HCT116 (cell line): ENCODE results near the gene MEGF6. TPM values are rescaled to one million over a fixed set of nuclear protein-coding genes. Genes with fewer than 3 reads are reported as not detected.

Source experiments
- ATAC-seq: fragments of 200-7000 bp; cut with Tn5 transposase; 2 replicates; pipeline ENCODE4 v1.9.1; 2020; ENCODE audit warnings: mild to moderate bottlenecking, moderate library complexity
- BruUV-seq: library from RNA; stranded (reverse); fragments of 400-500 nt; replicated peaks from 2 replicates; lab custom pipeline; 2021; lab: Mats Ljungman, UMichigan
- CTCF ChIA-PET: fragments of 300-600 bp; sonication (Branson Sonifier 250); formaldehyde crosslinking; loops from one replicate; lab custom pipeline; 2021; ENCODE audit warnings: antibody characterized with exemption; lab: Charles Lee
- POLR2A ChIA-PET: fragments of 300-600, 350-600 bp; sonication (Branson Sonifier 250); formaldehyde crosslinking; loops from one replicate; lab custom pipeline; 2021; ENCODE audit warnings: antibody characterized with exemption; lab: Charles Lee
- RAD21 ChIA-PET, 2 experiments: fragments of 300-600 bp; sonication (Branson Sonifier 250); formaldehyde crosslinking; loops; one replicate each; lab custom pipeline; 2023; ENCODE audit warnings: low total read pairs in 2 of 2; ENCODE audit not compliant: uncharacterized antibody in 2 of 2, unreplicated experiment in 2 of 2, low non-redundant PET in 1 of 2; lab: Charles Lee
- DNase-seq: peaks from one replicate; pipeline ENCODE4 v3.0.0-alpha.2; 2010; ENCODE audit warnings: low read depth, low spot score
- H2AFZ ChIP-seq: fragments of 200-600 bp; shearing (Covaris generic), sonication (generic); 2 replicates; pipeline ENCODE4 v1.6.1; 2017; ENCODE audit warnings: low read depth, mixed run types, mixed read lengths, antibody characterized with exemption, low read length; ENCODE audit not compliant: poor library complexity, severe bottlenecking
- H3K27ac ChIP-seq: 2 replicates; pipeline ENCODE4 v1.5.1; 2012; ENCODE audit warnings: low read depth, low read length
- H3K27me3 ChIP-seq: fragments of 200-600 bp; sonication (generic); 2 replicates; pipeline ENCODE4 v1.6.1; 2016; ENCODE audit warnings: mixed run types, low read length, mixed read lengths; ENCODE audit not compliant: insufficient read depth
- H3K36me3 ChIP-seq, 2 experiments: fragments of 200-500 bp in 1 of 2; fragments of 200-600 bp in 1 of 2; sonication (Bioruptor generic) in 1 of 2; sonication (generic) in 1 of 2; 2 replicates each; pipeline versions ENCODE4 v1.5.1 to v1.6.1; 2014 to 2016; ENCODE audit warnings: low read length in 2 of 2, inconsistent platforms in 1 of 2, mixed read lengths in 1 of 2, mixed run types in 1 of 2; ENCODE audit not compliant: insufficient read depth in 2 of 2, control insufficient read depth in 1 of 2
- H3K4me1 ChIP-seq, 2 experiments: fragments of 200-600 bp in 1 of 2; sonication (generic) in 1 of 2; 2 replicates each; pipeline versions ENCODE4 v1.5.1 to v1.6.1; 2012 to 2017; ENCODE audit warnings: low read length in 2 of 2, inconsistent platforms in 1 of 2, mild to moderate bottlenecking in 1 of 2, mixed read lengths in 1 of 2, mixed run types in 1 of 2, moderate library complexity in 1 of 2; ENCODE audit not compliant: insufficient read depth in 2 of 2, control insufficient read depth in 1 of 2
- H3K4me2 ChIP-seq: fragments of 200-600 bp; sonication (generic); 2 replicates; pipeline ENCODE4 v1.6.1; 2017; ENCODE audit warnings: mixed run types, low read length, mixed read lengths
- H3K4me3 ChIP-seq, 2 experiments: fragments of 200-600 bp in 1 of 2; sonication (generic) in 1 of 2; replicated peaks in 1 of 2; 2 replicates each; pipeline ENCODE4 v1.5.1; 2011 to 2016; ENCODE audit warnings: low read length in 2 of 2, control low read depth in 1 of 2, low read depth in 1 of 2, mild to moderate bottlenecking in 1 of 2, mixed read lengths in 1 of 2, mixed run types in 1 of 2
- H3K79me2 ChIP-seq: fragments of 200-600 bp; sonication (generic); 2 replicates; pipeline ENCODE4 v1.6.1; 2017; ENCODE audit warnings: mild to moderate bottlenecking, mixed run types, low read length, moderate library complexity, mixed read lengths; ENCODE audit not compliant: insufficient read depth
- H3K9ac ChIP-seq: fragments of 200-600 bp; sonication (generic); 2 replicates; pipeline ENCODE4 v1.6.1; 2016; ENCODE audit warnings: low read length, mixed read lengths
- H3K9me2 ChIP-seq: fragments of 200-600 bp; sonication (generic), shearing (Covaris generic); 2 replicates; pipeline ENCODE4 v1.6.1; 2017; ENCODE audit warnings: mixed run types, mild to moderate bottlenecking, moderate library complexity; ENCODE audit not compliant: insufficient read depth
- H3K9me3 ChIP-seq, 2 experiments: fragments of 200-500 bp in 1 of 2; fragments of 200-600 bp in 1 of 2; sonication (Bioruptor generic) in 1 of 2; sonication (generic) in 1 of 2; 2 replicates each; pipeline ENCODE4 v1.6.1; 2014 to 2017; ENCODE audit warnings: low read length in 2 of 2, mixed read lengths in 2 of 2, inconsistent platforms in 1 of 2, low read depth in 1 of 2, mild to moderate bottlenecking in 1 of 2, mixed run types in 1 of 2, moderate library complexity in 1 of 2; ENCODE audit not compliant: control insufficient read depth in 1 of 2, insufficient read depth in 1 of 2
- H4K20me1 ChIP-seq: fragments of 200-600 bp; sonication (generic), shearing (Covaris generic); 2 replicates; pipeline ENCODE4 v1.6.1; 2017; ENCODE audit warnings: mixed run types, mild to moderate bottlenecking, moderate library complexity; ENCODE audit not compliant: insufficient read depth
- EGR1 ChIP-seq: IDR thresholded peaks from 2 replicates; pipeline ENCODE4 v1.6.1; 2012; ENCODE audit warnings: low read depth
- TCF7L2 ChIP-seq: IDR thresholded peaks from 2 replicates; pipeline ENCODE4 v1.7.0; 2011; ENCODE audit warnings: borderline replicate concordance, inconsistent platforms; ENCODE audit not compliant: insufficient read depth, insufficient read length; ENCODE audit errors: extremely low read depth
- intact Hi-C: fragments of 100-400 bp; cut with micrococcal nuclease; formaldehyde crosslinking; loops from 2 replicates; pipeline ENCODE4 v1.10.0; 2022
- total RNA-seq: library from RNA; stranded (reverse); gene quantifications from one replicate; pipeline ENCODE4 v1.2.1, GENCODE V29; 2021; ENCODE audit not compliant: unreplicated experiment
- TF ChIP-seq, protein P1 (sequence below): IDR thresholded peaks from 2 replicates; pipeline ENCODE4 v1.6.1; 2012

MEGF6 gene
- total RNA-seq, 1 experiment from 2014 or later = 47.6 TPM

DNA sequence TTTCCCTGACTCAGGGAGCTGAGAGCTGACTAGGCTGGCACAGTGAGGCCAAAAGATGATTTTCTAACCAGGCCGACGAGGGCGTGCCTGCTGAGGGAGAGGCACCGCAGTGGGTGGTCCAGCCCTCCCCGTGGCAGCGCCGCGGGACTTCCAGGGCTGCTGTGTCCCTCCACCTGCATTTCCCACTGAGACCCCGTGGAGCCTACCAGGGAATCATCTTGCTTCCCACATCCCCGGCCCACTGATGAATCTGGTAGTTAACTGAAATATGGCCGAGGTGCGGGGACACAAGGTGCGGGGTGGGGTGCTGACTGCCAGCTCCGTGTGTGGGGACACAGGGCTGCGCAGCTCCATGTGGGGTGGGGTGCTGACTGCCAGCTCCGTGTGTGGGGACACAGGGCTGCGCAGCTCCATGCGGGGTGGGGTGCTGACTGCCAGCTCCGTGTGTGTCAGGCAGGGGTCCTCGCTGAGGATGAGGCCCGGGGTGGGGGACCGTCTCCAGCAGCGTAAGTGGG lies 28.1 kb upstream of the MEGF6 start:
- ChIA-PET POLR2A (no interaction called here), CTCF (no interaction called here), RAD21 (no interaction called here)
- no peak for ATAC-seq
- Histone ChIP-seq H3K79me2 (peaks cover 3% of the 10 kb centered on the region; the same call in 1 of the 2 replicates), H3K27me3 (no peaks in the 10 kb centered on the region), H4K20me1 (no peaks in the 10 kb centered on the region), H3K9me3 (no peaks in the 10 kb centered on the region), H3K4me3 (no peak overlapping the region), H3K4me1 (no peaks in the 10 kb centered on the region), H3K4me2 (no peak overlapping the region), H3K9me2 (no peaks in the 10 kb centered on the region), H3K36me3 (peaks cover 14 to 41% of the 10 kb centered on the region in 2 experiments; a peak in 3 of 4 replicates), H3K9ac (no peak overlapping the region), H2AFZ (no peak overlapping the region), H3K27ac (no peak overlapping the region)
- intact Hi-C loops = no loop called here
- no peak for DNase-seq
- TF ChIP-seq TCF7L2 = no peak
- no peak for TF ChIP-seq EGR1
- BruUV-seq = no TSS peak

DNA sequence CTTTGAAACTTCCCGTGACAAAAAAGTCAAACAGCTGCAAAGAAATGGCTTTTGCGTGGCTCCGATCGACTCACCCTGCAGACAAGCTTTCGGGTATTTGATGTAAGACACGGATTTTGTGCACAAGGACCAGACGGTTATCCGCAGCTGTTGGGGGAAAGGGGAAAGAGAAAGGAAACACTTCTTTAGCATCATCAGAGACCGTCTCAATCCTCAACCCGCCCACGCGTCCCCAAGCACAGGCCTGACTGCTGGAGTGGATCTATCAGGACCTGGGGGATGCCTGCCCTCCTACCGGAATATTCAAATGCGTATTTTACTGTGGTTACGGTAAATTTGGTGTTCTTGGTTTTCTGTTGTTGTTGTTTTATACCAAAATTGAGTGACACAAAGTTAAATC lies 27.4 kb upstream of the MEGF6 start:
- Histone ChIP-seq H3K79me2 (peaks cover 3% of the 10 kb centered on the region; the same call in 1 of the 2 replicates), H3K9ac (no peak overlapping the region), H3K27me3 (no peaks in the 10 kb centered on the region), H3K36me3 (peaks cover 14 to 41% of the 10 kb centered on the region in 2 experiments; a peak in 3 of 4 replicates), H3K4me1 (no peaks in the 10 kb centered on the region), H3K27ac (no peak overlapping the region), H3K9me3 (no peaks in the 10 kb centered on the region), H3K9me2 (no peaks in the 10 kb centered on the region), H4K20me1 (no peaks in the 10 kb centered on the region), H3K4me3 (no peak overlapping the region), H3K4me2 (no peak overlapping the region), H2AFZ (no peak overlapping the region)
- CTCF ChIA-PET = no interaction called here
- no TSS peak for BruUV-seq
- intact Hi-C loops = no loop called here
- POLR2A ChIA-PET = no interaction called here
- no peak for DNase-seq
- RAD21 ChIA-PET = no interaction called here
- no peak for ATAC-seq
- TF ChIP-seq, protein P1, sequence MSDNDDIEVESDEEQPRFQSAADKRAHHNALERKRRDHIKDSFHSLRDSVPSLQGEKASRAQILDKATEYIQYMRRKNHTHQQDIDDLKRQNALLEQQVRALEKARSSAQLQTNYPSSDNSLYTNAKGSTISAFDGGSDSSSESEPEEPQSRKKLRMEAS = no peak
- TF ChIP-seq TCF7L2 = no peak
- TF ChIP-seq, all 23 proteins: peak for 0
